RKO (cell line): Measurements from ENCODE around the gene KLF13.
"Not testable (repeated sequence)": the region's sequence is repeated elsewhere in the genome, so short reads cannot be mapped to it uniquely, and the experiment has no call there.

Experiments used
- DNase-seq: peaks from one replicate; pipeline ENCODE4 v3.0.0-alpha.2; 2016; ENCODE audit warnings: low spot score

The KLF13 gene

GRCh38 chr15:31347067-31347975 is 20.7 kb downstream of the KLF13 start:
- DNase-seq, result no peak

GRCh38 chr15:31347981-31348803 is 21.6 kb downstream of the KLF13 start:
- DNase-seq, result no peak

DNA sequence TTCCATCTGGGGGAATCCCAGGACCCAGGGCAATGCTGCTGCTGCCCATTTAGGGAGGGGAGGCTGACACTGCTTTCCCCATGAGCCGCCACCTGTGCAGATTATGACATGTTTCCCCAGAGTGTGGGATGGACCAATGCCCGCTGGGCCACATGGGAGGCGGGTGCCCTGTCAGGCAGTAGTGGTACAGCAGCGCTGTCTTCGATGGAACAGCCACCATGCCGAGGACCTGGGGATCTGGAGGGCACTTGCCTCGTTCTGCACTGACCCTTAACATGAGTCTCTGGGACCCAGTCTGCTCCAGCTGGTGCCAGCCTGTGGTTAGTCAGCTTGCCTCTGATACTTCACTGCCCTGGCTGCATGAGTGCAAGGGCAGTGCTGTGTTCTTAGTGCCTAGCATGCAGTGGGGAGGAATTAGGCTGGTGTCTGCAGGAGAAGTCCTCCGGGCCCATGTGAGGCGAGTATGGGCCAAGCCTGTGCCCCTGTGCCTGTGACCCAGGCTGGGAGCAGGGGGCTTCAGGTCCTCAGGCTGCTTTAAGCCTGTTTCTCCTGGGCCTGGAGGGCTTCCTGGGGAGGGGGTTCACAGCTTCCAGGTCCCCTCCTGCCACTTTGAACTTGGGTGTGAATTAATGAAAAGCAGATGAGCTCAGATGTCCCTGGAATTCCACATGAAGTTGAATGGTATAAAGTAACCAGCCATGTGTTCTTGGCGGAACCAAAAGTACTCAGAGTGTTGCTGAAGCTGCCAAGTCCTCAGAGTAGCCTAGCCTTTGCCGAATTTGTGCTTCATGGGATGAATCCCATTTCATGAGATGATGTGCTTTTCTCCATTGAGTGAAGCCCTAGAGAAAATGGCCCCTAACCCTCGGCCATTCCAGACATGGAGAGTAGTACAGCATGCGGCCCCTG is 22.9 kb downstream of the KLF13 start:
- no peak for DNase-seq

DNA sequence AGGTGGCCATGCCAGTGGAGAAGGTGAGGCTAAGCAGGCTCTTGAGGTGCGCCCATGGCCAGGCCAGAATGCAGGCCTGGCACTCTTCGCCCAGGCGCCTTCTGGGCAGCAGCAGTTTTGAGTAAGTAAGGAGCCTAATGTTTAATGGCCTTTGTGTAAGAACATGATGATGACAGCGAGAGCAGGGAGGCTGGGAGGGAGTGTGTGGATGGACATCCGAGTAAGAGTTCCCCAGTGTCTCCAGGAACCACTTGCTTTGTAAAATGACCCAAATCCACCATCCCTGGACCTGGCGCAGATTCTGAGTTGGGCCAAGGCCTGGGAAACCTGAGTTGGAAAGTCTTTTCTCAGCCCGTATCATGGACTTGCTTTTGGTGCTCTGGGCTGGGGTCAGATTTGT is 24.1 kb downstream of the KLF13 start:
- DNase-seq, result no peak

- DNase-seq, result no peak
Observed at GRCh38 chr15:31352339-31352751, 25.7 kb downstream of the KLF13 start.

DNA sequence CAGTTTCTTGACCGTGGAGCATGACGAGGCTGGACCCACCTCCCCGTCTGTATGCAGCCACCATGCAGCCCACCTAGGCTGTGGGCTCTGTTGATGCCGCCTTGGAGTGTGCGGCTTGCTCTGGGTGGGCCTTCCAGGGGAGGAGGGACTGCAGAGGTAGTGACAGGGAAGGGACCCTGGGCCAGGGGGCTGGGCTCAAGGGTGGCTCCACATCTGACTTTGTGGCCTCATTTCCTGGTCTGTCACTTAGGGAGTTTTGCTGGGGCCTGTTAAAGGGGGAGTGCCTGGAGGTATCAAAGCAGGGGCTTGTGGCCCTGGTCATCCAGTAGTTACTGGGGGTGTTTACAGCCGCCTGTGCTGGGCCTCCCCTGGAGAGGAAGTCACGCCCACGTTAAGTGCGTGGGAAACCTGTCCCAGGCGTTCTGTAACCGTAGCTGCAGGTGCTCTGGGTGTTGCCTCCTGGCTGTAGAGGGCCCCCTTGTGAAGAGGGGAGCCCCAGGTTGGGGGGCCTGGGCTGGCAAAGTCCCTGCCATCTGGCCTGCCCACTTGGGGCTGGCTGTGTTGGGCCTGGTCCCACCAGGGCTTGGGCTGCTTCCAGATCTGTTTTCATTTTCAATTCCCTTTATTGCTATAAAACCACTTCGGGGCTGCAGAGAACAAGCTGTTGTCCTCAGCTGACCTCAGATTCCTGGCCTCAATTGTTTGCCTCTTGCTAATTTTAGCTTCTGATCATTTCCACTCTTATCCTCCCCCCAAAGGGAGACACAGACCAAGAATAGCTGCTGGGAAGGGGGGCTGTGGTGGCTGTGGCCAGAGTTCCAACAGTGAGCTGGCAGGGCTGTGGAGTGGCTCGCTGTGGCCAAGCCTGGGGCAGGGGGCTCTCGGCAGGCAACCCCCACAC is 26.5 kb downstream of the KLF13 start:
- no peak for DNase-seq

- no peak for DNase-seq
Observed at GRCh38 chr15:31353931-31354330, 27.3 kb downstream of the KLF13 start.

DNA sequence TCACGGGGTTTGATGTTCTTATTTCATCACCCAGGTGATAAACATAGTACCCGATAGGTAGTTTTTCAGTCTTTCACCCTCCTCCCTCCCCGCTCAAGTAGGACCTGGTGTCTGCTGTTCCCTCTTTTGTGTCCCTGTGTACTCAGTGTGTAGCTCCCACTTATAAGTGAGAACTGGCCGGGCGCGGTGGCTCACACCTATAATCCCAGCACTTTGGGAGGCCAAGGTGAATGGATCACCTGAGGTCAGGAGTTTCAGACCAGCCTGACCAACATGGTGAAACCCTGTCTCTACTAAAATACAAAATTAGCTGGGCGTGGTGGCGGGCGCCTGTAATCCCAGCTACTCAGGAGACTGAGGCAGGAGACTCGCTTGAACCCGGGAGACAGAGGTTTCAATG is 29.5 kb downstream of the KLF13 start:
- DNase-seq, result not testable (repeated sequence)

DNA sequence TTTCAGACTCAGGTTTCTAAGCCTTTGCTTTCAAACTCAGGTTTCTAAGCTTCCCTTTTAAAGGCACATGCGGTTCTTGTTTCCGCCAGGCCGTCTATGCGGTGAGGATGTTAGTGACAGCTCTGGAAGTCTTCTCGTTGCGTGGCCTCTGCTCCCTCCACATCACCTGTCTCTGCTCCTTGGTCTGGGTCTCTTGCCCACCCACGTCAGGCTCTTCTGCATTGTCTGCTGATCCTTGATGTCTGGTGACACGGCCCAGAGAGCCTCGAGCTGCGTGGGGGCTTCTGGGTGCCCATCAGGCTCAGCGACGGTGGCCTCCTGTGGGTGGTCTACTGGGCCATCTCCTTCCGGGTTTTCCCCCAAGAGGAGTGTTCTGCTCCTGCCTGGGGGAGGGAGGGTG is 30.5 kb downstream of the KLF13 start:
- DNase-seq, result no peak

DNA sequence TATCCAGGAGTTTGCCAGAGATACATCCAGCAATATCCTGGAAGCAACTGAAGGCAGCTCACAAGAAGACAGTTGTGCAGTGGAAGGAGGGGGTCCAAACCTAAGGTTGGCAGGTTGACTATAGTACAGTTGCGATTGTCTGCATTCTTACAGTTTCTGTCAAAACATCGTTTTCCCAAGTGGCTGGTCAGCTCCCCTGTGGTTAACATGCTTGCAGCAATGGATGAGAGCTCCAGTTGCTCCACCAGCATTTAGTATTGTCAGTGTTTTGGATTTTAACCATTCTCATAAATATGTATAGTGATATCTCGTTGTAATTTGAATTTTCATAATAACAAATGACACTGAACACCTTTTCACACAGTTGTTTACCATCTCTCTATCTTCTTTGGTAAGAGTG is 31.5 kb downstream of the KLF13 start:
- DNase-seq, result no peak

GRCh38 chr15:31358957-31359701 is 32.5 kb downstream of the KLF13 start:
- no peak for DNase-seq

- DNase-seq, result no peak
Observed at GRCh38 chr15:31359702-31360111, 33.1 kb downstream of the KLF13 start.

GRCh38 chr15:31360158-31360561 is 33.5 kb downstream of the KLF13 start:
- DNase-seq, result no peak

DNA sequence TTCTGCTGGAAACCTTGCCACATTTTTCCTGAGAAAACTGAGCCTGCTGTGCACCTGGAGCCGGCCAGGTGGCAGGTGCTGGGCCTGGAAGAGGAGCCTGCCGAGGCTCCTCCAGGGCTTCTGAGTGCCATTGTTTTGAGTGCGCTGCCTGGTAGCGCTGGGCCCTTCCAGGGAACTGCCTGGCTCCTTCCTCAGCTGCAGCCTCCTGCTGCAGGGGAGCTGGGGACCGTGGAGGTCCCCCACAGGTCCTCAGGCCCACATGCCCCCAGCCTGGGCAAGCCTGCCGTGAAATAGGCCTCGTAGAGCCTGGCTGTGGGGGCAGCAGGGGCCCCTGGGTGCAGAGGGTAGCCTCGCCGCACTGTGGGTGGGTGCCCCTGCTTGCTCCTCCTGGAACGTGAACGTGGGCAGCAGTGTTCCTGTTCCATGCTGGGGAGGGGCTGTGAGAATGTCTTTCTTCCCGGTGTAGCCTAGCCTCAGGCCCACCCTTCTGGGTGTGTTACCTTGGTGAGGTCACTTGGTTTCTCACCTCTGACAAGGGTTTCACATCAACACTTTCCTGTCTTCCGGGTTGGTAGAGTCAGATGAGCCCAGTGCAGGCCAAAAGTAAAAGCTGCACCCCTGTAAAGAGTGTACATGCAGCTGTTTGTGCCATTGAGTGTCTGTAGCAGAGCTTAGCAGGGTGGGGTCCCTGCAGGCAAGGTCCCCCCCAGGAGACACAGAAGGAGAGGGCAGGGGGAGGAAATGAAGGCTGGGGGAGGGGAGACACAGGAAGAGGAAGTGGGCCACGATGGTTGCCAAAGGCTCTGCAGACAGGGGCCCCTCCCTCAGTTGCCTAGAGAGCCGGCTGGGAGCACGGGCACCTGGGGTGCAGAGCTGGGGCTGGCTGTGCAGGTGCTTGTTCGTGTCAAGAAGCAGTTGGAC is 34.5 kb downstream of the KLF13 start:
- no peak for DNase-seq

DNA sequence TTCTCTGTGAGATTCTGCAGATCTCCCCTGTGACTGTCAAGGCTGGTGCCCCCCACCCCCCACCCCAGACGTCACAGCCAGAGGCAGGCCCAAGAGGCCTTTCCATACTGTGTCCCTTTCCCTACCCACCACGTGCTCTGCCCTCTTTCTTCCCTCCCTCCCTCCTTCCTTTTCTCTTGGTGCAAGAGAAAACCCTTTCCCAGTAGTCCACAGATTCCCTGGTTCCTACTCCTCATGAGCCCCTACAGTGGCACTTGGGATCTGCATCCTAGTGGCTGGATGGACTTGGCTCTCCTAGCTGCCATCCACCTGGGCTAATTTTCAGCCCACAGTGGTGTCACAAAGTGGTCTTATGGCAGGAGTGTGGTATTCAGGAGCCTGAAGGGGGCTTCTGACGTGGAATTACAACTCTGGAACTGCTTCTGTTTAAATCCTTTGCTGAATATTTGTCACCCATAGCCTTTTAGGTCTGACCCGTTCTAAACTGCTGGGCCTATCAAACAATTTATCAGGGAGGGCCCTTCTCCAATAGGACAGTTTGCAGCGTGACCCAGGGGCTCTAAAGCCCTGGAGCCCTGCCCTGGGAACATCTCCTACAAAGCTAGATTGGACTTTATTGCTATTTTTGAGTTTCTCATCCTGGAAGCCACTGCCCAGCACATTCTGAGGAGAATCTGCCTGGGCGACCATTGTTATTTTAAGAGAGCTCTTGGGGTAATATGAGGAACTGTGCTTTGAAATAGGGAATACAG is 35.3 kb downstream of the KLF13 start:
- DNase-seq, result no peak

DNA sequence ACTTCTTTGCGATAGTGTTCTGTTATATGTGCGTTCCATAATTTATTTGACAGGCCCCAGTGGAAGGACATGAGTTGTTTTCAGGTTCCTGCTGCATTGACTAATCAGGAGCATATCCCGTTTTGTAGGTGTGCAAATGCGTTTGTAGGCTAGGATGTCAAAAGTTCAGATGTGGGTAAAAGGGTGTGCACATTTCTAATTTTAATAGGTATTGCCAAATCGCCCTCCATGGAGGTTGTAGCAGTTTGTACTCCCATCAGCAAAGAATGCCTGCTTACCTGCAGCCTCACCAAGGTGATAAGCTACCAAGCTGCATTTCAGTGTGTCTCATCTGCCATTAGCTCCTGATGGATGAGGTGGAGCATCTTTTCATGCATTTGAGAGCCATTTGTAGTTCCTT is 36.3 kb downstream of the KLF13 start:
- DNase-seq, result no peak

DNA sequence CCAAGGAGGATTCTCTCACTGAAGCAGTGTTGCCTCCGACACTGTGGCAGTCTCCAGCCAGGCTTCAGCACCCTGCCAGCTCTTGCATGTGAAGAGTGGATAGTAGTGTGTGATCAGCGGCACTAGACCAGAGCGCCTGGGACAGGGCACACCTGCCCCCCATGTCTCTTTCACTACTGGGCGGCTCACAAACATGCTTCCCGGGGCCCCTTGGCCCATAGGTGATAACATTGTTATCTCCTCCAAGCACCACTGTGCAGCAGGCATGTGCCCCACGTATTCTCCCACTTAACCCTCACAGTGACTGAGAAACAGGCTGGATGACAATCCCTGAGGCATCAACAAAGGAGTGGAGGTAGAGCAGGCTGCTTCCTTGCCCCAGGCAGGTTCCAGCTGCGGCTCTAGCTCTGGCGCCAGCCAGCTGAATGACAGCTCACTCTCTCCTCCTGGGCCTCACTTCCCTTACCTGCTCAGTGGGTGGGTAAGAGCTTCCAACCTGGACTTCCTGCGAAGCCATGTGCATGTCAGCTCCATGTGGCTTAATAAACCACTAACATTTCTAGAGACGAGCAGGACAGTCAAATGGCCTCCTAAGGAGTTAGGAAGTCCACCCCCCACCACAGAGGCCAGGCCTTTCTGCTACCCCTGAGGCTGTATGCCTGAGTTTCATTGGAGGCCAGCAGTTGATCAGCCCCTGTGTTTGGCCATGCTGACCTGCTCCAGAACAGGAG is 37.8 kb downstream of the KLF13 start:
- DNase-seq, result no peak
